ENCODE measurements around the gene RCAN2.

Gene RCAN2

DNA sequence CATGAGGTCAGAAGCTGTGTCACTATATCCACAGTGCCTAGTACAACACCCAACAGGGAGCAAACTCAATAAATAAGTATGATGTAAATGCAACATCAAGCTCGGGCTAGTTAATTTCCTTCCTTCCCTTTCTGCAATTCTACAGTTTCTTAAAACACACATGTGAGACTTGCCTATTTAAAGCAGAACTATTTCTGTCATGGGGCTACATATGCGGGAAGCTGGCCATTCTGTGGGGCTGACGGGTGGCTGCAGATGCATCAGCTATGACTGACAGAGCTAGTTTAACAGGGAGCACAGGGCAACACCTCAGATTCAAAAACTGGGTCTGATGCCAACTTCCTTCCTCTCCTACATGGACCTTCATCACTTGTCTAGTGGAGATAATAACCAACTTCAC lies 202.4 kb downstream of the RCAN2 start:
- no peak for DNase-seq

DNA sequence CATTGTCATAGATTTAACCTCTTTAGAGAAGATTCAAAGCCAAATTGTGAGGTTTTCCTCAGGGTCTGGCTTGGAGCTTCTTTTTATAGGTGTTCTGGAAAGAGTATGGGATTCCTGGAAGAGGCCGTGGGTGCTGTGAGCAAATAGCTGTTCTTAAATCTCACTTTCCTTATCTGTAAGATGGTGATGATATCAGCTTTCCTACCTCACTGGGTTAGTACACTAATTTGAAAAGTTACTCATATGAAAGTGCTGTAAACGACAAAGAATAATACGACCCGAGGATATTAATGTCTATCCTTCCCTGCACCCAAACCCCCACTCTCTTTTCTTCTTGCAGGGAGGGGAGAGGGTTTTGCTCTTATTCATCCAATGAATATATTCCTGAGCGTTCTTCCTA lies 203.6 kb downstream of the RCAN2 start:
- DNase-seq, result no peak

DNA sequence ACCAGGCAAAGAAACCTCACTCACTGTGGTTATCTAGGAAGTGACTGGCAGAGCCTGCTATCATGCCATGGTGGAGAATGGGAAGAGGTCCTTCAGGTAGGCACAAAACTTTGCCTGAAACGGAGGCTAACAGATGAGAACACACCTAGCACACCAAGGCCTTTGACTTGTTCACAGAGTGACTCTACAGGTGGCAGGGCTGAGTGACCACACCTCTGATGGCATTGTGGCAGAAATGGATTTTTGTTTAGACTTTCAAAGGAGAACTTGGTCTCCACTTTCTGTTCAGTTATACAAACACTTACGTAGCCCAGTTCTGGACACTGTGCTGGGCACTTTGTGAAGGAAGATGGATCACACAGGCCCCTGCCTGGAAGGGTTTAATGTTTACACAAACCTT lies 204.2 kb downstream of the RCAN2 start:
- no peak for DNase-seq

DNA sequence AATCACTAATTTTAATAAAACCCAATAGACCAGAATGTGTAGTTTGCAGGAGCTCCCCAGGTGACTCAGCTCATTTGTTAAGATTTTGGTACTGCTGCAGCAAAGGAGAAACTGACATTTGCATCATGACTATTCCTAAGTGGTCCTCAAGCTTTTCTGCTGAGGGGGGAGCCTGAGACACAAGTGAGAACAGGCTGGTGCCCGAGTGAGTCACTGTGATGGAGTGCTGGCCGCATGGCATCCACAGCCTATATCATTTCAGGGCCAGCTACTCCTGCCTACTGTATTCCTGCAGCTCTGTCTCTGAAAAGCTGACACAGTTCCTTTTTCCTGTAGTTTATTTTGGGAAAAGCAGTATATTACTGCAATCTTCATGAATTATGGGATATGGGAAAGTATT lies 206.8 kb downstream of the RCAN2 start:
- no peak for DNase-seq

DNA sequence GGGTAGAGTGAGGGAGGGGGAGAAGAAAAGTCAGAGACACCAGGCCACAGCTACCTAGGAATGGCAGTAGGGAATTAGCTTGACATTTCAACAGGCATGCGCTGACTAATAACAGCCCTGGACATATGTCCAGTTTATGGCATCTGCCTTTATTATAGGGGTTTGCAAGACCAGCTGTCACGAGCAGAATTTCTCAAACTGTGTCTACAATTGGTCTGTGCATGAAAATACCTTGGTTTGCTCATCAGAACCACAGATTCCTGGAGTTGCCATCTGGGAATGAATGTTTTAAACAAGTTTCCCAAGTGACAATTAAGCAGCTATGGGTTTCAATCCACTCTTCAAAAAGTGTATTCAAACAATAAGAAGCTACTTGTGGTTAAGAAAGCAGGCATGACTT lies 210.1 kb downstream of the RCAN2 start:
- DNase-seq, result no peak

DNA sequence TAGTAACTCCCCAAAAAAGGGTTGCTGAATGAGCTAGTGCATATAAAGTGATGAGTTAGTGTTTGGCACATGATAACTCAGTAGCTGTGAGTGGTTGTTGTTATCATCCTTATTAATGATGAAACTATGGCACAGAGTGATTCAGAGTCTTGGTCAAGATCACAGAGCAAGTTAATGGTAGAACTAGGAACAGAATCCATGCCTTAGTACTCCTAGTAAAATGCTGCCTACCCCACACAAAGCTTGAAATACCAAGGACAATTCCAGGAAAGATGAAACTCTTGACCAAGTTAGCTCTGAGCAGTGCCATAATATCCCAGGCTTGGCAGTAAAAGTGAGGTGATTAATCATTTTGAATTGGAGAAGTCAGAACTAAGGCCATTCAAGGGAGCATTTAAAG lies 211.4 kb downstream of the RCAN2 start:
- no peak for DNase-seq

DNA sequence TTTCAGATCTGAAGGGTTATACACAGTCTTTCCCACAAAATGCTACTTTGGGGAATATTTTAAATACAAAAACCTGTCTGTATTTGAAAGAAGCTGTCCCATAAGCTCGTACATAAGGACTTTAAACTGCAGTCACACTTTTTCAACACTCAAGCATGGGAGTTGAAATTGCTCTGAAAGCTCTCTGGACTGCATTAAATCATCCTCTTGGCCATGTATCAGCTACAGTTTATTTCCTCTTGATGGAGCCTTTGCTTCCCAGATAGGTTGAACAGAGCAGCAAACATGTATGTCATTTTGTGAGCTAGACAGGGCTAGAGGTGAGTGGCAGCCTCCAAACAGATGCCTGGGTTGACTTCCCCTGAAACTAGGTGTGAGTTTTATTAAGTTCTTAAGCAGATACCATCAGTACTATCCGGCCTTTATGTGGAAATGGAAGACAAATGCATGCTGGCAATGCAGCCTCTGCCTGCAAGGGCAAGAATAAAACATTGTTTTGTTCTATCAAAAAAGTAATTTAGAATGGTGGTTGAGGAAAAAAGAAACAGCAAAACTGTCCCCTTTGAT lies 214.6 kb downstream of the RCAN2 start:
- no peak for DNase-seq

DNA sequence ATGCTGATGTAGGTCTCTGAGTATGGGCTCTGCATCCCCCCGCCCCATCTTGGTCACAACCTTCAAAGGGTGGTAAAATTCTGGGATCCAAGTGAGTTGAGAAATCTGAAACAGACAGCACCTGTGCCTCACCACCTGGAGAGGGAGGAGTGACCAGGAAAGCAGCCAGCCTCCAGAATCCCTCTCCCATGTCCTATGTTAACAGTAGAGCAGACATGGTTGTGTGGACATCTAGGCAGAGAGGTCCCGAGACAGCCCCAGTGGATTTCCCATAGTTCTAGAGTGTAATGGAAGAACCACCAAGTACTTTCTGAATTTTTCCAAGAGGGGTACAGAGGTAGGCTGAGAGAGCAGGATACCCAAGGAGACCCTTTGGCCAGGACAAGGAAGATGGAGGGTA lies 216.7 kb downstream of the RCAN2 start:
- DNase-seq, result no peak

DNA sequence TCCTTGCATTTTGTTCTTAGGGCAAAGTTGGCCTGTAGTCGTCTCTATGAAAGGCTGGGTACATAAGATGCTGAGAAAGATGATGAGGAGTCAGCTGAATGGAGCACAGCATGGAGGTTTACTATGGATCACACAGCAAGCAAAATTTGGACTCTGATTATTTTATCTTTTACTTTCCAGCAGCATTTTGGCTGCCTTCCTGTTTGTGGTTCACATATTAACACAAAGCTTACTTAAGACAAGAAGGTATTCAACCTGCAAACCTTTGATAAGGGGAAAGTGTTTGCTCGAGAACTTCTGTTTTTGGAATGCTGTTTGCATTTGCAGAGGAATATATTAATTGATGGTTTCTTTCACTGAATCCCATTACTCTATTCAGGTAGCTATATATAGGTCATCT lies 217.3 kb downstream of the RCAN2 start:
- no peak for DNase-seq

DNA sequence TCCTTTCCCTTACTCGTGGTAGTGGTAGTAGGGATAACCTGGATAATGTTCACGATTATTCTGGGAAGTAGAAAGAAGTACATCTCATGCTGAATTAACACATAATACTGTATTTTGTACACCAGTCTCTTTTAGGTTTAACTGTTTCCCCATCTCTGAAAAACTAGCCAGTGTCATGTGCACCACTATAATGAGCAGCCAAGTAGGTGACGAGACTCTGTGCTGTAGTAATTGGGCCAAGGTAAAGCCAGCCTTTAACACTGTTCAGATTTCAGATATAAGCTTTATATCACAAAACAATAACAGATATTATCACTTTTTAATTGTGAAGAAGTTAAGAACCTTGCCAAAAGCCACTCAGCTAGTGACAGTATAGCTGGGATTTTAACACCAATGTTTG lies 219.5 kb downstream of the RCAN2 start:
- no peak for DNase-seq

DNA sequence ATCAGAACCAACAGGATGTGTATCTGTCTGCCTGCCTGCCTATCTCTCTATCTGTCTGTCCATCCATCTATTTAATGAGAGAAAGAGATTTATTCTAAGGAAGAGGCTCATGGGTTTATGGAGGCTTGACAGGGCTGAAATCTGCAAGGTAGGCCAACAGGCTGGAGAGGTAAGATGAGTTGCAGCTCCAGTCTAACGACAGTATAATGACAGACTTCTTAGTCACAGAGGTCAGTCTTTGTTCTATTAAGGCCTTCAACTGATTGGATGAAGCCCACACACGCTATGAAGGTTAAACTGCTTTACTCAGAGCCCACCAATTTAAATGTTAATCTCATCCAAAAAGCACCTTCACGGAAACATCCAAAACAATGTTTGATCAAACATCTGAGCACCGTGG lies 220.1 kb downstream of the RCAN2 start:
- no peak for DNase-seq

DNA sequence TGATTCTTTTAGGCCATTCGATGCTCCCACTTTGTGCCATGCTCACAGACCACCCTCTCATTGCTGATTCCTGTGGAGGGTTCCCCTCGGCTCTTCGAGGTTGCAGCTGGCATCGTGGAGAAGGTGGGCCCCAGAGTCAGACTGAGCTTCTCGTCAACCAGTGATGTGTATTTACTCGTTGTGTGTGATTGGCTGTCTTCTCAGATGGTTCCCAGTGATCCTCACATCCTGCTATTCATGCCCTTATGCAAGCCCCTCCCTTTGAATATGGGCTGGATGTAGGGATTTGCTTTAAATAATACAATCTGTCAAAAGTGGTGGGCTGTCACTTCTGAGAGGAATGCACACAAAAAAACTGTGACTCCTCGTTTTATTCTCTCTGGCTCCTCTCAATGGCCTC lies 220.9 kb downstream of the RCAN2 start:
- no peak for DNase-seq

DNA sequence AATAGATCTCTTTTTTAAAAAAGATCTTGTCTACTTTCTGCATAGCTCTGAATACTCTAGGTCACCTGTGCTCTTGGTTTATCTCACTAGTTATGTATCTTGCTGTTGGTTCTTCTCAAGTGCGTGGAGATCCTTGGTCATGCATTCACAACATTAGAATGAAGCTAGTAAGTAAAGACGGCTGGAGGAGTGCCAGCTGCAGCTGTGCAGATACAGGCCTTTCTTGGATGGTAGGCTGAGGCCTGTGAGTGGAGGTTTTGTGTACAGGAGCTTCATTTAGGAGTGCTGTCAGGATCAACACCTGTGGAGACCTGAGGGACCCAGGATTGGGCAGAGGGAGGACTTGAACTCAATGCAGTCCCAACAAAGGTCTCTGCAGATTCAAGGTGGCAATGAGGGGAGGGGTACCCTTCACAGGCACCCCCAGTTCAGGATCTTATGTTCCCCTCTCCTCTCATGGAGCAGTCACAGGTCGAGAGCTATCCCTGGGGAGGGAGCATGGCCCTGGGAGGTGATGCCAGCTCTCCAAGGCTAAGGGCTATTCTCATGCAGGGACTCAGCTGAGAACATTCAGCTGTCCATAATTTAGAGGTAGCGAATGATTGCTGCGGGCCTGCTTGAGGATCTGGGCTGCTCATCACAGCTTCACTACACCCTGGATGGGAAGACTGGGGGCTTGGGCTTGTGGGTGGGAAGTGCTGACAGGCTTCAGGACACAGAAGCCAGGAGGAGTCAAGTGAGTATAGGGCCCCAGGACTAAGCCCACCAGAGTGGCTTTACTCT lies 221.6 kb downstream of the RCAN2 start:
- no peak for DNase-seq

DNA sequence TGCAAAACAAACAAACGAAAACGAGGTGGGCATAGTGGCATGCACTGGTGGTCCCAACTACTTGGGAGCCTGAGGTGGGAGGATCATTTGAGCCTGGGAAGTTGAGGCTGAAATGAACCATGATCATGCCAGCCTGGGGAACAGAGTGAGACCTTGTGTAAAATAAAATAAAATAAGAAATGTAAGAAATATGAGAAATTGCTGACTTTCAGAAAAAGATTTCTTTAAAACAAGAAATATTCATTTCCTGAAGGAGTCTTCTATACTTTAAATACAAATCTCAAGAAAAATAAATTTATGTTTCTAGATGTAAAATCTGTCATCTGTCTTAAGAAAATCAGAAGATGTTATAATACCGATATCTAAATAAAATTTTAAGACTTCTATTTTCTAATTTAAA lies 223.7 kb downstream of the RCAN2 start:
- no peak for DNase-seq

DNA sequence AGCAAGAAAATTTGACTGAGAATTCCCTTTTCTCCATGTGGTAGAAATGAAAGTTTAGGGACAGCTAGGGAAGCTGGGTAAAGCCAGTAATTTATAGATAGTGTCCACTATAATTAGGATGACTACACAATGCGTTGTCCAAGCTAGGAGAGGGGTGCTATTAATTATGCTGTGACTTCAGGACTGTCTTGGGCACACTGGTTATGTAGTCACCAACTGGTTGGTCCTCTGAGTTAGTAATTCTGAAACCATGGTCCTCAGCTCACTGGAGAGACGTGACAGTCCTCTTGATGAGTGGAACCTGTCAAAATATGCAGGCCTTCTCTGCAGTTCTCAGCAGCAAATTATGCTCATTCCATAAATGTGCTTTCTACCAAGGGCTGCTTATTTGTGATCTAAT lies 225.9 kb downstream of the RCAN2 start:
- DNase-seq, result no peak

DNA sequence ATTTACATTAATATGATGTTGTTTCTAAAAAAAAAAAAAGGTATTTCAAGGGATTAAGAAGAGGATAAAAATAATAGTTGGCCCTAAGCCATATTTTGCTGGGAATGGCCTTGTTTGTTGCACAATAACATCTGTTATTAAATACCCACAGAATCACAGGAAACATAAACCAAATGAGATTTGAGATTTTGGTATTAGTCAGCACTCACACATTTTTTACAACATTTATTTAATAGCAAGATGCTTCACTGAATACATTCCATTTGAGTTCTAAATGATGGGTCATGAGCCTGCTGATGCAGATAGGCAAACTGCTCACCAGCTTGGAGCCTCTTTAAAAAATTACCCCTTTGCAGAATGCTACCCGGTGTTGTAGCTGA lies 227.6 kb downstream of the RCAN2 start:
- DNase-seq, result no peak

DNA sequence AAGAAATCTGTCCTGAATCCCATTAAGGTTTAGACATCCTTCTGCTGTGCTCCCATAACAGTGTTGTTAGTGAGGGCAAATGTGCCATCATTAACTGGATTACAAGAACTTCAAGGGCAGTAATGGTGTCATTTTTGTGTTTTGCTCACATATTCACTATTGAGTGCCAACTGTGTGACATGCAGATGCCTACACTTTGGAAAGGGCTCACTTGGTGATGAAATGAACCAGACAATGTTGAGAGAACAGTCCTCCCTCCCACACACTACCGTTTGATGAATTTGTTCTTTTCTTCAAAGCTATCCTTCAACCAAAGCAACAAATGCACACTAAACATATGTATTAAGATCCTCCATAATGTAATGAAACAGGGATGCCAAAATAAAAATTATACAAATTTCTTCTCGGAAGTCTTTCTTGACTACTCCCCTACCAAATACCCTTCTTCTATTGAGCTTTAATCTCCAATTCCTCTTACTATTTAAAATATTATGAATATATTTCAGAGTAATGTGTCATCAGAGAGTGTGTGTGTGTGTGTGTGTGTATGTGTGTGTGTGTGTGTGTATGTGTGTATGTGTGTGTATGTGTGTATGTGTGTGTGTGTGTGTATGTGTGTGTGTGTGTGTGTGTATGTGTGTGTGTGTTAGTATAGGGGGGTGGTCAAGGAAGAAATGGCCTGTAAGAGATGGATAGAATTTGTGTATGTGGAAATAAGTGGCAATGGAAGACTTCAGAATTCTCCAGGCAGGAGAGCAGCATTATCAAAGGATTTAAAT lies 228.1 kb downstream of the RCAN2 start:
- no peak for DNase-seq

DNA sequence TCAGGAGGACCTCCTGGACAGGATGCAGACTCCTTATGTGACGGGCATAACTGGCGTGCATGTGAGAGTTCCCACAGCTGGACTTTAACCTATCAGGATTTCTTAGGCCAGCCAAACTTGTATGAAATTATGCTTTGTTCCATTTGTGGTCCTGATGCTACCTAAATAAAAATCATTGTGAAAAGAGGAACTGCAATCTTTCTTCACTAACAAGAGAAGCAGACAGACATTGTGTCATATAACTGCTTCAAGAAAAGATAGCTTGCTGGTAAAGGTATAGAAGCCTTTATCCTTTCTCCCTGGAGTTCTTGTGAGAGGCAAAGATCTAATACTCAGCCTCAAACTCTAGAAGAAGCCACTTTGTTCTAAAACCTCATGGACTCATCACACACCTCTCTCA lies 233.0 kb downstream of the RCAN2 start:
- DNase-seq, result no peak

DNA sequence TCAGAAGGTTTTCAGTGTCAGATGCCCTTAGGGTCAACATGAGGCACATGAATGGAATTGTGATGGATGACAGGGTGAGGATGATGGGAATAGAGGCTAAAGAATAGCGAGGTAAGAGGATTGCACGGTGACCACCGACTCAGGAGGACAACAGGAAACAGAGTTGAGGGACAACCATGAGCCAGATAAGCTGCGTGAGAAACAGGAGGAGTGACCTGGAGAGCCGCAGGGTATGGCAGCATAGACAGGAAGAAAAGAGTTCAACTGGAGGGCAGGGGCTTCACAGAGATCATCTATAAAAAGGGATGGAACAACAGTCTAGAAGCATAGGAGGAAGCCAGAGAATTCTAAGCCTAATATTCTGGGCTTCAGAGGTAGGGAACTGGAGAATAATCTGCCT lies 235.7 kb downstream of the RCAN2 start:
- no peak for DNase-seq

DNA sequence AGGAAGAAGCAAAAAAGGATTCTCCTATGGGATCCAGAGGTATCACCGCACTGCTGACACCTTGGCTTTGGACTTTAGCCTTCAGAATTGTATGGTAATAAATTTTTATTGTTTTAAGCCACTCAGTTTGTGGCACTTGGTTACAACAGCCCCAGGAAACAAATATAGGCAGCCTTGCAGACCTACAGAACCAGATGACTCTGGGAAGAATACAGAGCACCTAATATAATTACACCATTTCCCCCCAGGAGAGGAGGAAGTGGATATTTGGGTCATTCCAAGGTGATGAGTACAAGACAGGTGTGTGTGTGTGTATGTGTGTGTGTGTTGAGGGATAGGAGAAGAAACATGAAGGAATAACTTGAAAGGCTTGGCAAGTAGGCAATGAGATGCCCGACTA lies 236.3 kb downstream of the RCAN2 start:
- no peak for DNase-seq

DNA sequence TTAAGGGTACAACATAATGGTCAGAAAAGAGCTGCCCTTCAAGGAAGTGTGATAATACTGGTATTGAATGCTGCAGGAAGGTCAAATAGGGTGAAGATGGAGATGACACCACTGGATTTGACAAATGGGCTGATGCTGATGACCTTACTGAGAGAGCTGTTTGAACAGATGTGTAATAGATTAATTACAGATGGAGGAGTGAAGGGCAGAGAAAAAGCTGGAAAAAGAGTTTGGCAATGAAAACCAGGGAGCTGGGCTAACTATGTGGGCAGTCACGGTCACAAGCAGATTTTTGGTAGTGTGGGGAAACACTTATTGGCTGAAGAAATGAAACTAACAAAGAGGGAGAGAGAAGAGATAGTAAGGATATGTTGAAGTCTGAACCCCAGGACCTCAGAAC lies 236.9 kb downstream of the RCAN2 start:
- DNase-seq, result no peak

DNA sequence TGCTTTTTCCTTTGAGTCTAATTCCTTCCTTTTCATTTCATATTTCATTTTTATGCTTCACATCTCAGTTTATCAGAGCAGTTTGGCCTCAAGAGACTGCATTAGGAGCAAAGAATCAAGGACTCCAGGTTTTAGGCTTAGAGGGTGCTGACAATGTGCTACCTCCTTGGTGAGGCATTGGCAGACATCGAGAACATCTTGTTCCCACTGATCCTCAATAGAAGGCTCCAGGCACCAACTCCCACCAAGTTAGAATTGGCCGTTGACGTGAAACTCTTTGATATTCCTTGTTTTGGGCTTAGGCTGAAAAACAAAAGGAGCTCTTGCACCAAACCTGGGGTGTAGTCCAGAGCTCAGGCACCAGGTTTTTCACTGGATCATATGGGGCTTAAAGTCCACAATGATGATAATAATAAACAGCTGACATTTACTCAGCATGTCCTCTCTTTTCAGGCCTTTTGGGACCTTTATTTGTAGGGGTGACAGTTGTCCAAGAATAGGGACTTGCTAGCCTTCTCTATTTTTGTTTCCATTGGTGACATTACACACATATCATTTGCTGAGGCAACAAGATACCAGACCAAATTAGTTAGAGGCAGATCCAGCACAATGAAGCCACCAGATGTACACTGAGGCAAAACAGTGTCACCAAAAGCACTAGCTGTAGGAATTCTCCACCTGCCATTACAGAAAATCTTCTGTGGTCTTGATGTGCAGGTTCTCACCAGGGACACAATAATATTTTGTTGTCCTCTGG lies 239.5 kb downstream of the RCAN2 start:
- no peak for DNase-seq

DNA sequence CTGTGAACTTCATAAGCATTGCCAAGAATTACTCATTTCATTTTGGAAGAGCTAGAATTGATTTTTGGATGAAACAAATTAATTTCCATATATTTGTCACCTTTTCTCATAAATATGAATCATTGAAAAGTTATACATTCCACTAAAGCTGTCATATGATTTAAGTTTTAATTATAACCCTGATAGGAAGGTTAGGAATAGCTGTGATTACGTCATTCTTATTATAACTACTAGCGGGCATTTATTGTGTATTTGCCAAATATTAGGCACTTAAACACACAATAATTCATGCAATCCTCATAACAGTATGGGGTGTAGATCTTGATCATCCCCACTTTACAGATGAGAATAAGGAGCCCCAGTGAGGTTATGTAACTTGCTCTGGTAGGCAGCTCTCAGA lies 243.1 kb downstream of the RCAN2 start:
- DNase-seq, result no peak

DNA sequence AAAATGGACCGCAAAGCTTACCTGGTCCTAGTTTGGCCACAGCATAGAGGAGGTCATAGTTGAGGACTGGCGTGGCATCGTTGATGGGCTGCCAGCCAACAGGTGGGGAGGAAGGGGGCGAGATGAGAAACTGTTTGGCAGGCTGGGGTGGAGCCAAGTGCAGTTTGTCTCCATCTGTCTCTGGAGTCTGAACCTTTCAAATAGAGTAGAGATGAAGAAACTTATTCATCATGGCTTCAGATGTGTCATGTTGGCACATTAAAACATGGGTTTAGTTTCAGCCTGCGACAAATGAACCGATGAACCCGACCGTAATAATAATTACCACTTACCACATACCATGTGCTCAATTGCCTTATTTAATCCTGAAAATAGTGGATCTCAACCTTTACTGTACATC lies 244.5 kb downstream of the RCAN2 start:
- DNase-seq, result no peak
